ENCODE data around the gene SPRED1. TPM values are rescaled to one million over a fixed set of nuclear protein-coding genes. Genes with fewer than 3 reads are reported as not detected.

Gene SPRED1
- total RNA-seq, 4 donors from 2014 or later, result 6.1 to 135 (median 26.6) TPM

GRCh38 chr15:38335116-38335515 is 82.5 kb downstream of the SPRED1 start:
- no peaks in the 10 kb centered on the region for H3K27me3 ChIP-seq
- H3K4me1 ChIP-seq, result no peaks in the 10 kb centered on the region
- TF ChIP-seq POLR2A (IDR thresholded peaks at IDR 0.05), result no peak
- TF ChIP-seq, protein P1, sequence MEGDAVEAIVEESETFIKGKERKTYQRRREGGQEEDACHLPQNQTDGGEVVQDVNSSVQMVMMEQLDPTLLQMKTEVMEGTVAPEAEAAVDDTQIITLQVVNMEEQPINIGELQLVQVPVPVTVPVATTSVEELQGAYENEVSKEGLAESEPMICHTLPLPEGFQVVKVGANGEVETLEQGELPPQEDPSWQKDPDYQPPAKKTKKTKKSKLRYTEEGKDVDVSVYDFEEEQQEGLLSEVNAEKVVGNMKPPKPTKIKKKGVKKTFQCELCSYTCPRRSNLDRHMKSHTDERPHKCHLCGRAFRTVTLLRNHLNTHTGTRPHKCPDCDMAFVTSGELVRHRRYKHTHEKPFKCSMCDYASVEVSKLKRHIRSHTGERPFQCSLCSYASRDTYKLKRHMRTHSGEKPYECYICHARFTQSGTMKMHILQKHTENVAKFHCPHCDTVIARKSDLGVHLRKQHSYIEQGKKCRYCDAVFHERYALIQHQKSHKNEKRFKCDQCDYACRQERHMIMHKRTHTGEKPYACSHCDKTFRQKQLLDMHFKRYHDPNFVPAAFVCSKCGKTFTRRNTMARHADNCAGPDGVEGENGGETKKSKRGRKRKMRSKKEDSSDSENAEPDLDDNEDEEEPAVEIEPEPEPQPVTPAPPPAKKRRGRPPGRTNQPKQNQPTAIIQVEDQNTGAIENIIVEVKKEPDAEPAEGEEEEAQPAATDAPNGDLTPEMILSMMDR (IDR thresholded peaks at IDR 0.05), result no peak
- DNase-seq, result no peak
- H3K4me3 ChIP-seq, result no peak overlapping the region
- intact Hi-C loops (cut with DNase I; ENCODE audit: low total_unique reads), result no loop called here
- H3K36me3 ChIP-seq, result no peaks in the 10 kb centered on the region
- no peaks in the 10 kb centered on the region for H3K9me3 ChIP-seq
- no peak overlapping the region for H3K27ac ChIP-seq

DNA sequence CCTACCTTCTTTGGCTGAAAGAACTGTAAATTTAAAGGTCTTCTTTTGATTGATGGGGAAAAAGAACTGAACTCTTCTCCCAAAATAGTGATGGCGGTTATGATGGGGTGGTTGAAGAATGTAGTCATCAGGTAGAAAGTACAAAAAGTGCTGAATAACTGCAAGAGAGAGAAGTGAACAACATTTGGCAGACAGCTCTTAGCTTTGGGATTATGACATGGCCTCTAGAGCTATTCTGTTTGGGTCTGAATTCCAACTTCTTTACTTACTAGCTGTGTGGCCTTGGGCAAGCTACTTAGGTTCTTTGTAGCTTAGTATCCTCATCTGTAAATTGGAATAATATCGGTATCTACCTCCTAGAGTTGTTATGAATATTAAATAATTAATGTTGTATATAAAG is 91.7 kb downstream of the SPRED1 start:
- TF ChIP-seq, protein P1 (IDR thresholded peaks at IDR 0.05), result no peak
- TF ChIP-seq POLR2A (IDR thresholded peaks at IDR 0.05), result no peak
- intact Hi-C loops (cut with DNase I; ENCODE audit: low total_unique reads), result no loop called here

GRCh38 chr15:38349251-38349650 is 96.6 kb downstream of the SPRED1 start:
- H3K27me3 ChIP-seq, result no peaks in the 10 kb centered on the region
- no peak for DNase-seq
- TF ChIP-seq, protein P1 (IDR thresholded peaks at IDR 0.05), result no peak
- no peak for TF ChIP-seq POLR2A (IDR thresholded peaks at IDR 0.05)
- H3K4me1 ChIP-seq, result no peaks in the 10 kb centered on the region
- intact Hi-C loops (cut with DNase I; ENCODE audit: low total_unique reads), result no loop called here
- no peaks in the 10 kb centered on the region for H3K36me3 ChIP-seq
- H3K27ac ChIP-seq, result no peak overlapping the region
- H3K4me3 ChIP-seq, result no peak overlapping the region
- H3K9me3 ChIP-seq, result no peaks in the 10 kb centered on the region

More for the DNA sequence above, 91.7 kb downstream of the SPRED1 start:
- no peaks in the 10 kb centered on the region for H3K4me1 ChIP-seq
- no peak overlapping the region for H3K4me3 ChIP-seq
- H3K27me3 ChIP-seq, result no peaks in the 10 kb centered on the region
- H3K36me3 ChIP-seq, result no peaks in the 10 kb centered on the region
- H3K9me3 ChIP-seq, result no peaks in the 10 kb centered on the region
- DNase-seq, result no peak
- no peak overlapping the region for H3K27ac ChIP-seq

GRCh38 chr15:38351466-38351865 is 98.8 kb downstream of the SPRED1 start:
- intact Hi-C loops (cut with DNase I; ENCODE audit: low total_unique reads), result no loop called here
- TF ChIP-seq, protein P1 (IDR thresholded peaks at IDR 0.05), result no peak
- no peak for TF ChIP-seq POLR2A (IDR thresholded peaks at IDR 0.05)

GRCh38 chr15:38354315-38354929 is 101.8 kb downstream of the SPRED1 start:
- no peaks in the 10 kb centered on the region for H3K4me1 ChIP-seq
- DNase-seq, result peak; percentile 48 to 65
- no peaks in the 10 kb centered on the region for H3K27me3 ChIP-seq
- no peak overlapping the region for H3K4me3 ChIP-seq
- intact Hi-C loops (cut with DNase I; ENCODE audit: low total_unique reads), result no loop called here
- TF ChIP-seq, protein P1 (IDR thresholded peaks at IDR 0.05), result peak; percentile 70 to 75 (median 73)
- no peak for TF ChIP-seq POLR2A (IDR thresholded peaks at IDR 0.05)
- H3K9me3 ChIP-seq, result no peaks in the 10 kb centered on the region
- no peak overlapping the region for H3K27ac ChIP-seq
- no peaks in the 10 kb centered on the region for H3K36me3 ChIP-seq

More at GRCh38 chr15:38351466-38351865, 98.8 kb downstream of the SPRED1 start:
- Histone ChIP-seq H3K27me3 (no peaks in the 10 kb centered on the region), H3K4me1 (no peaks in the 10 kb centered on the region), H3K27ac (no peak overlapping the region), H3K9me3 (no peaks in the 10 kb centered on the region), H3K4me3 (no peak overlapping the region), H3K36me3 (no peaks in the 10 kb centered on the region)
- DNase-seq, result no peak
